ENCODE measurements around the gene LMX1B. TPM values are rescaled to one million over a fixed set of nuclear protein-coding genes. Genes with fewer than 3 reads are reported as not detected.

LMX1B gene
- total and polyA plus RNA-seq, 10 donors, result 0.02 to 0.25 TPM; not detected in 8

- TF ChIP-seq POLR2A (IDR thresholded peaks at IDR 0.05) (no peak), CTCF (IDR thresholded peaks at IDR 0.05 in 8 of 11, conservative IDR thresholded peaks at IDR 0.05 in 3 of 11) (no peak), POLR2AphosphoS5 (IDR thresholded peaks at IDR 0.05) (no peak)
- Histone ChIP-seq H3K4me1 (peaks cover 34 to 54% (median 49%) of the 10 kb centered on the region in 6 donors), H3K4me3 (peak overlapping the region in 1 of 8 donors; percentile 82), H3K36me3 (no peaks in the 10 kb centered on the region), H3K27ac (peak overlapping the region in 7 of 8 donors; percentile 94 to 99 (median 97)), H3K27me3 (replicated peaks in 1 of 7) (peaks cover 0 to 19% (median 0%) of the 10 kb centered on the region in 7 donors), H3K9me3 (no peaks in the 10 kb centered on the region)
- DNase-seq, result no peak
- intact Hi-C loops (cut with DNase I; ENCODE audit: low total_unique reads), result no loop called here
- WGBS, 5 donors, result 76 to 86% (median 78%) methylated on average over 19 of the region's 19 CpGs
These were observed 107.2 kb downstream of the LMX1B start for GRCh38 chr9:126720661-126721563.

DNA sequence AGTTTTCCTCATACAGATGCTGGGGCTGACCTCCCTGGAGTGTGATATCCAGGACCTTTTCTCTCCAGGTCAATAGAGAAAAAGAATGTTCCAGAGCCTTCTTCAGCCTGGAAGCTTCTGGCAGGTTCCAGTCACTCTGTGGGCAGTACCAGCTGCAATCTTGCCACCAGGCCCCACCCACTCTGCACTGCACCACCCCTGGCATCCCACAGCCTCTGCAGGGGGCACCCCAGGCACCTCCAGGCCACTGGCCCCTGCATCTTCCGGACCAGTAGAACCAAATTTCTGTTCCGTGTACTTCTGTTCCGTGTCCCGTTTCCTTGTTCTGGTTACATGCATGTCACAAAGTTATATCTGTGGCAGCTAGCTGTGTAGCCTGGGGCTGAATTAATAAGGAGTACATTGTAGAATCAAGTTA lies 107.8 kb downstream of the LMX1B start:
- peak overlapping the region in 7 of 8 donors; percentile 94 to 99 (median 97) for H3K27ac ChIP-seq
- intact Hi-C loops (cut with DNase I; ENCODE audit: low total_unique reads), result no loop called here
- 69 to 79% (median 76%) methylated on average over 4 of the region's 4 CpGs for WGBS, 5 donors
- H3K4me3 ChIP-seq, result peak overlapping the region in 6 of 8 donors; percentile 60 to 82 (median 64)
- no peaks in the 10 kb centered on the region for H3K9me3 ChIP-seq
- peaks cover 0 to 19% (median 0%) of the 10 kb centered on the region in 7 donors for H3K27me3 ChIP-seq (replicated peaks in 1 of 7)
- TF ChIP-seq POLR2AphosphoS5 (IDR thresholded peaks at IDR 0.05) (peak in 1 of 3 donors; percentile 37), POLR2A (IDR thresholded peaks at IDR 0.05) (no peak)
- H3K4me1 ChIP-seq, result peaks cover 34 to 54% (median 49%) of the 10 kb centered on the region in 6 donors
- peak; percentile 84 for DNase-seq
- H3K36me3 ChIP-seq, result no peaks in the 10 kb centered on the region

- peak; percentile 98 for DNase-seq
- Histone ChIP-seq H3K4me3 (peak overlapping the region; percentile 47 to 82 (median 62)), H3K9me3 (no peaks in the 10 kb centered on the region), H3K27ac (peak overlapping the region; percentile 91 to 99 (median 97)), H3K4me1 (peaks cover 34 to 54% (median 49%) of the 10 kb centered on the region in 6 donors), H3K36me3 (no peaks in the 10 kb centered on the region), H3K27me3 (replicated peaks in 1 of 7) (peaks cover 0 to 19% (median 0%) of the 10 kb centered on the region in 7 donors)
- WGBS, 5 donors, result 1 to 2% (median 1%) methylated on average over 13 to 44 of the region's 45 CpGs
- intact Hi-C loops (cut with DNase I; ENCODE audit: low total_unique reads), result no loop called here
- TF ChIP-seq CTCF (IDR thresholded peaks at IDR 0.05 in 8 of 11, conservative IDR thresholded peaks at IDR 0.05 in 3 of 11) (peak in 2 of 11 experiments; percentile 24 to 26), POLR2A (IDR thresholded peaks at IDR 0.05) (peak; percentile 37 to 63 (median 41)), POLR2AphosphoS5 (IDR thresholded peaks at IDR 0.05) (peak; percentile 81 to 87 (median 85))
These were observed 108.7 kb downstream of the LMX1B start for GRCh38 chr9:126722252-126722921.

DNA sequence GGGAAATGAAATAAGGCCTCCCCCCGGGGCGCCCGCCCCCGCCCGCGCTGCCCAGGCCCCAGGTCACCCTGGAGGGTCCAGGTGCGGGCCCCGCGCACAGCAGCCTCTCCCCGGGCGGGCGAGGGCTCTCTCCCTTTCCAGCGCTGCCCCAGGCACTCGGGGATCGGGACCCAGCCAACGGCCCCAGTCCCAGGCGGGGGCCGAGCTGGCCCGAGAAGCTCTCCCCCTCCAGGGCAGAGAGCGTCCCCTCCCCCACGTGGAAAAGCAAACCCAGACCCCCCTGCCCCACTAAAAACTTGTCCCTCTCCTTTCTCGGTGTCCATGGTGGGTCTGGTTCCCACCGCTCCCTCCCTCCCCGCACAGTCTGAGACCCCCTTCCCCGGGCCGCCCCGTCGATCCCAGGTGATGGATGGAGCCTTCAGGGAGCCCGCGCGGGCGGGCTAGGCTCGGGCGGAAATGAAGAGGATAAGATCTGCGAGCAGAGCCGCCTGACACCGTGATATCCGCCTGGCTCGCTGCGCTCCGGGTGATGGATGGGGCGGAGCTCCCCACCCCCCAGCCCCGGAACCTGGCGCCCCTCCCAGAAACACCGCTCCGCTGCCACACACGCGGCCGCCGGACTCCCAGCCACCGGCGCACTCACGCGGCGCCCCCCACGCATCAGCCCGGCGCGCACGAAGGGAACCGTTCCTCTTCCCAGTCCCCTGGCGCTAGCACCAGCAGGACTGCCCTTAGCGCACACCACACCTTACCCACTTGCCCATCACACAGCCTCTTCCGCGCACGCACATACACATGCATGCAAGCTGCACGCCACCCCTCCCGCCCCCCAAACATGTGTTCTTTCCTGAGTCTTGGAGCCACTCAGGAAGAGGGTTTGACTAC lies 109.4 kb downstream of the LMX1B start:
- H3K4me1 ChIP-seq, result peaks cover 34 to 54% (median 49%) of the 10 kb centered on the region in 6 donors
- H3K27ac ChIP-seq, result peak overlapping the region; percentile 91 to 99 (median 97)
- peaks cover 0 to 19% (median 0%) of the 10 kb centered on the region in 7 donors for H3K27me3 ChIP-seq (replicated peaks in 1 of 7)
- TF ChIP-seq POLR2A (IDR thresholded peaks at IDR 0.05) (peak in 1 of 3 donors; percentile 85), POLR2AphosphoS5 (IDR thresholded peaks at IDR 0.05) (peak; percentile 88 to 90 (median 90)), CTCF (IDR thresholded peaks at IDR 0.05 in 8 of 11, conservative IDR thresholded peaks at IDR 0.05 in 3 of 11) (no peak)
- intact Hi-C loops (cut with DNase I; ENCODE audit: low total_unique reads), result no loop called here
- H3K36me3 ChIP-seq, result no peaks in the 10 kb centered on the region
- WGBS, 5 donors, result 0 to 3% (median 1%) methylated on average over 35 to 68 of the region's 68 CpGs
- H3K4me3 ChIP-seq, result peak overlapping the region; percentile 47 to 82 (median 62)
- no peaks in the 10 kb centered on the region for H3K9me3 ChIP-seq
- DNase-seq, result peak; percentile 94

All from spleen (tissue), 11 donors.